Stimulated activated CD8-positive, alpha-beta memory T cell treated with anti-CD3 and anti-CD28 coated beads, Interleukin-7, amount 100 ng/mL, for 4 hours (primary cell): ENCODE results near the gene GPN1.
"Not testable (repeated sequence)": the region's sequence is repeated elsewhere in the genome, so short reads cannot be mapped to it uniquely, and the experiment has no call there.

Experiments used
- DNase-seq, 2 donors: peaks; one replicate each; pipeline ENCODE4 v3.0.0-alpha.2; 2020; ENCODE audit warnings: low read depth in 2 of 2

GPN1 gene

GRCh38 chr2:27627963-27628766, 685 bp upstream of the GPN1 start:
- no peak for DNase-seq

- not testable (repeated sequence) for DNase-seq
These were observed 1.4 kb downstream of the GPN1 start for GRCh38 chr2:27630257-27630656.

- no peak for DNase-seq
These were observed 5.4 kb downstream of the GPN1 start for GRCh38 chr2:27634291-27634690.

GRCh38 chr2:27636766-27637165, 7.9 kb downstream of the GPN1 start:
- DNase-seq: no peak

- DNase-seq: no peak
These were observed 9.3 kb downstream of the GPN1 start for GRCh38 chr2:27638037-27638637.

DNA sequence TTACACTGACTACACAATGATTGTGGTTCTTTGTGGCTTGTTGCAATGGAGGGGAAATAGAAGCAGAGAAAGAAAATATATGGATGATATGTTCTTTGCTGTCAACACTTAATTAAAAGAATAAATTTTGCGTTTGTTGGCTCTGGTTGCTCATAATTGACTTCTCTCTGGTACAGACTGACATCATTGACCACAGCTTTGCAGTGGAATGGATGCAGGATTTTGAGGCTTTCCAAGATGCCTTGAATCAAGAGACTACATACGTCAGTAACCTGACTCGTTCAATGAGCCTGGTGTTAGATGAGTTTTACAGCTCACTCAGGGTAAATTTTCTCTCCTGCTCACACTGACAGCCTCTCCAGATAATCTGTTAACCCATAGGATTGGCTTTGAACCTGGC, 9.9 kb downstream of the GPN1 start:
- no peak for DNase-seq

DNA sequence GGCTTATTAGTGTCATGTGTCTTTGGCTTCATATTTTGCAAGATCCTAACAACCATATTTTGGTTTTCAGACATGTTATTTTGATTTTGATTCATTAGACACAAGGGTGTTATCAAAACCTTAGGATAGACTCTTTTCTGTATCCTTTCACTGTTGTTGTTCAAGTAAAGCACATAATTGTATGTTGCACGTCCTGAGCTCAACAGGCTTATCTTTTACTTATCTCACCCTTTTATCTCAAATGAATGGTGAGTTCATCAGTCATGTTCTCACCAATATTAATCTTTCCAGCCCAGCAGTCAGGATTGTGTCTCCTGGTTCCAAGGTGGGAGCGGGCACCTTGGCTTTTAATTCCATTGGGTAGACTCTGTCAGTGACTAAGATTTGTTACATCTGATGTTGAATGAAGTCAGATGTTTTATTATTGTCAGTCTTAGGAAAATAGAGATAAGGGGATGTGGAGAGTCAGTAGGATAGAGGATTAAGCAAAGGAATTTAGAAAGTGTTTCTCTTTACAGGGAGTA, 11.9 kb downstream of the GPN1 start:
- no peak for DNase-seq

- DNase-seq: no peak
These were observed 16.3 kb downstream of the GPN1 start for GRCh38 chr2:27645197-27645596.

- no peak for DNase-seq
These were observed 18.4 kb downstream of the GPN1 start for GRCh38 chr2:27647289-27647688.

GRCh38 chr2:27647737-27648136, 18.9 kb downstream of the GPN1 start:
- DNase-seq: no peak

GRCh38 chr2:27651056-27651455, 22.2 kb downstream of the GPN1 start:
- no peak for DNase-seq

GRCh38 chr2:27652341-27652740, 23.5 kb downstream of the GPN1 start:
- DNase-seq: no peak

DNA sequence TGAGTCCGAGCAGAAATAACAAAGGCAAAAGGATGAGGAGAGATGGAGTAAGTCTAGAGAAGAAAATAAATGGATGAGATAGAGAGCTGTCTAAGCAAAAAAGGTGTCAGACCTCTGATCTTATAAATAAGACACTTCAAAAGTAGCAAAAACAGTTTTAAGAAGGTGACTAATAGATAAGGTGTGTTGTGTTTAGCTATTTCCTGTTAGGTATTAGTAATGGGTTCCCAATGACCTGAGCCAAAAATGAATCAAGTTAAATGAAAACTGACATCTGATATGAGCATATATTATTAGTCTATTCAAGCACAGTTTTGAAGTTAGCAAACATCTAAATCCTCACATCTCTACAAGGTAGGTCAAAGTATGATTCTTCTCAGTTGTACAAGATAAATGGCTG, 23.9 kb downstream of the GPN1 start:
- DNase-seq: no peak

- no peak for DNase-seq
These were observed 24.5 kb downstream of the GPN1 start for GRCh38 chr2:27653397-27653796.

- no peak for DNase-seq
These were observed 26.5 kb downstream of the GPN1 start for GRCh38 chr2:27655155-27655951.

- no peak for DNase-seq
These were observed 32.5 kb downstream of the GPN1 start for GRCh38 chr2:27661371-27661770.

DNA sequence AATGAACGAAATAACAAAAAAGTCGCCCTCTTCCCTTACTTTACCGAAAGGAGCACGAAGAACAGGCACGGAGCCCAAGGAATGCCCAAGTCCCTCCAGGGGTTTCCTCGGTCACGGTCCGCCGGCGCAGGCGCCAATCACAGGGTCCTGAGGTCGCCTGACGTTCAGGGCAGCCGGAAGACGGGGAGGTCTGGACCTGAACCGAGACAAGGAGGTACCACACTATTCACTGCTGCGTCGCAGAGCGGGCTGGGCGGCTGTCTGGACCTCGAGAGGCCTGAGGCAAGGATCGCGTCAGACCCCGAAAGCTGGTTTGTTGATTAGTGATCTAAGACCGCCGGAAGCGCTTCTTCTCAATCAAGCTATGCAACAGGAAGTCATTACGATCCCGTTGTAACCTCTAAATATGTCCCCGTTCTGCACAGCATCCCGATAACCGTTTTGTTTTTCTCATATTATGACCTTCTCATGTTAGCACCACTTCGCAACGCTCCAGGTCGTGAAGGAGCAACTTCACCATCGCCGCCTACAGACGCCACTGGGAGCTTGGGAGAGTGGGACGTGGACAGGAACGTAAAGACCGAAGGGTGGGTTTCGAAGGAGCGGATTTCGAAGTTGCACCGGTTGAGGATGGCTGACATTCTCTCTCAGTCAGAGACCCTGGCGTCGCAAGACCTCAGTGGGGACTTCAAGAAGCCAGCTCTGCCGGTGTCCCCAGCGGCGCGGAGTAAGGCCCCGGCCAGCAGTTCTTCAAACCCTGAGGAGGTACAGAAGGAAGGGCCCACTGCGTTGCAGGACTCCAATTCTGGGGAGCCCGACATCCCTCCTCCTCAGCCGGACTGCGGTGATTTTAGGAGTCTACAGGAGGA, 34.7 kb downstream of the GPN1 start, which contains the start of the genes SLC4A1AP and SUPT7L:
SLC4A1AP (plus strand) TSS at position 605 of the 869 bp plus-strand sequence; CDS start at position 631, 26 bp downstream.
SUPT7L (minus strand) TSS at position 330 of the 869 bp plus-strand sequence. CDS start 1,422 bp downstream, outside the sequence.
- peak; percentile 54 to 61 for DNase-seq

- DNase-seq: no peak
These were observed 35.3 kb downstream of the GPN1 start for GRCh38 chr2:27664154-27664574.

GRCh38 chr2:27664622-27665363, 35.9 kb downstream of the GPN1 start:
- DNase-seq: no peak

DNA sequence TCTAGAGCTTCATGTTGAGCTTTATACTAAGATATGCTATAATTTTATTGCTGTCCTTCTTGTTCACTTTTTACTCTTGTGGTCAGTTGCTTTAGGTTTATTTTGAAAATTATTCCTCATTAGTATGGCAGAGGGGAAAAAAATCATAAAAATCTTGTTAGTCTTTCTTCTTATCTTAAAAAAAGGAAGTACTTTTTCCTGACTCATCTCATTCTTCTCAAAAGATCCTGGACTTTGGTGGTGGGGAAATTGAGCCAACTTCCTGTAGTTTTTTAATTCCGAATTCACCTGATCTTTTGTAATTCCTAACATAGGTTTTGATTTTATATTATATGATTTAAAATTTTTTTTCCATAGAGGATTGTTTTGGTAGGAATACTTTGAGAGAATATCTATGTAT, 38.6 kb downstream of the GPN1 start:
- DNase-seq: no peak
